Astrocyte of the cerebellum (primary cell): Measurements from ENCODE around the gene NHLH1.

Source experiments
- DNase-seq: peaks from one replicate; pipeline ENCODE4 v3.0.0-alpha.2; 2011; ENCODE audit warnings: low read depth
- H3K4me3 ChIP-seq: 2 replicates; pipeline ENCODE4 v1.5.1; 2011; ENCODE audit warnings: mild to moderate bottlenecking, low read depth, low read length, moderate library complexity
- CTCF ChIP-seq: IDR thresholded peaks from 2 replicates; pipeline ENCODE4 v1.5.1; 2012; ENCODE audit warnings: low read length, low read depth, moderate library complexity, mild to moderate bottlenecking; ENCODE audit errors: missing control alignments
- in situ Hi-C: cut with HindIII; loops from 2 replicates; pipeline ENCODE4 v1.10.0; 2017; ENCODE audit warnings: low sequenced_read_pairs

Gene NHLH1

GRCh38 chr1:160420881-160421842 is 54.3 kb downstream of the NHLH1 start:
- no peak for DNase-seq
- no peak overlapping the region for H3K4me3 ChIP-seq
- TF ChIP-seq CTCF, result no peak
- in situ Hi-C loops, result no loop called here

- in situ Hi-C loops, result no loop called here
- H3K4me3 ChIP-seq, result no peak overlapping the region
- DNase-seq, result no peak
- no peak for TF ChIP-seq CTCF
These were observed 55.0 kb downstream of the NHLH1 start for GRCh38 chr1:160421881-160422280.
